ENCODE results near the gene FOXJ2.

GRCh38 chr12:8027856-8028255, 4.7 kb upstream of the FOXJ2 start:
- TF ChIP-seq, protein P1, sequence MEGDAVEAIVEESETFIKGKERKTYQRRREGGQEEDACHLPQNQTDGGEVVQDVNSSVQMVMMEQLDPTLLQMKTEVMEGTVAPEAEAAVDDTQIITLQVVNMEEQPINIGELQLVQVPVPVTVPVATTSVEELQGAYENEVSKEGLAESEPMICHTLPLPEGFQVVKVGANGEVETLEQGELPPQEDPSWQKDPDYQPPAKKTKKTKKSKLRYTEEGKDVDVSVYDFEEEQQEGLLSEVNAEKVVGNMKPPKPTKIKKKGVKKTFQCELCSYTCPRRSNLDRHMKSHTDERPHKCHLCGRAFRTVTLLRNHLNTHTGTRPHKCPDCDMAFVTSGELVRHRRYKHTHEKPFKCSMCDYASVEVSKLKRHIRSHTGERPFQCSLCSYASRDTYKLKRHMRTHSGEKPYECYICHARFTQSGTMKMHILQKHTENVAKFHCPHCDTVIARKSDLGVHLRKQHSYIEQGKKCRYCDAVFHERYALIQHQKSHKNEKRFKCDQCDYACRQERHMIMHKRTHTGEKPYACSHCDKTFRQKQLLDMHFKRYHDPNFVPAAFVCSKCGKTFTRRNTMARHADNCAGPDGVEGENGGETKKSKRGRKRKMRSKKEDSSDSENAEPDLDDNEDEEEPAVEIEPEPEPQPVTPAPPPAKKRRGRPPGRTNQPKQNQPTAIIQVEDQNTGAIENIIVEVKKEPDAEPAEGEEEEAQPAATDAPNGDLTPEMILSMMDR (IDR thresholded peaks at IDR 0.05) = no peak
- no peak for TF ChIP-seq POLR2A (IDR thresholded peaks at IDR 0.05)

All from lower leg skin (tissue), 3 donors.